ENCODE data around the gene RXFP2. TPM values are rescaled to one million over a fixed set of nuclear protein-coding genes. Genes with fewer than 3 reads are reported as not detected.

Gene RXFP2
- total RNA-seq, 2 donors from 2014 or later, result not detected

- Histone ChIP-seq H3K27me3 (no peaks in the 10 kb centered on the region), H3K4me1 (no peaks in the 10 kb centered on the region), H3K9me3 (no peaks in the 10 kb centered on the region), H3K4me3 (no peak overlapping the region), H3K36me3 (no peaks in the 10 kb centered on the region), H3K27ac (no peak overlapping the region)
- DNase-seq (ENCODE audit: low spot score), result no peak
- TF ChIP-seq, protein P1, sequence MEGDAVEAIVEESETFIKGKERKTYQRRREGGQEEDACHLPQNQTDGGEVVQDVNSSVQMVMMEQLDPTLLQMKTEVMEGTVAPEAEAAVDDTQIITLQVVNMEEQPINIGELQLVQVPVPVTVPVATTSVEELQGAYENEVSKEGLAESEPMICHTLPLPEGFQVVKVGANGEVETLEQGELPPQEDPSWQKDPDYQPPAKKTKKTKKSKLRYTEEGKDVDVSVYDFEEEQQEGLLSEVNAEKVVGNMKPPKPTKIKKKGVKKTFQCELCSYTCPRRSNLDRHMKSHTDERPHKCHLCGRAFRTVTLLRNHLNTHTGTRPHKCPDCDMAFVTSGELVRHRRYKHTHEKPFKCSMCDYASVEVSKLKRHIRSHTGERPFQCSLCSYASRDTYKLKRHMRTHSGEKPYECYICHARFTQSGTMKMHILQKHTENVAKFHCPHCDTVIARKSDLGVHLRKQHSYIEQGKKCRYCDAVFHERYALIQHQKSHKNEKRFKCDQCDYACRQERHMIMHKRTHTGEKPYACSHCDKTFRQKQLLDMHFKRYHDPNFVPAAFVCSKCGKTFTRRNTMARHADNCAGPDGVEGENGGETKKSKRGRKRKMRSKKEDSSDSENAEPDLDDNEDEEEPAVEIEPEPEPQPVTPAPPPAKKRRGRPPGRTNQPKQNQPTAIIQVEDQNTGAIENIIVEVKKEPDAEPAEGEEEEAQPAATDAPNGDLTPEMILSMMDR (IDR thresholded peaks at IDR 0.05), result no peak
These were observed 17.0 kb downstream of the RXFP2 start for GRCh38 chr13:31756346-31756745.

DNA sequence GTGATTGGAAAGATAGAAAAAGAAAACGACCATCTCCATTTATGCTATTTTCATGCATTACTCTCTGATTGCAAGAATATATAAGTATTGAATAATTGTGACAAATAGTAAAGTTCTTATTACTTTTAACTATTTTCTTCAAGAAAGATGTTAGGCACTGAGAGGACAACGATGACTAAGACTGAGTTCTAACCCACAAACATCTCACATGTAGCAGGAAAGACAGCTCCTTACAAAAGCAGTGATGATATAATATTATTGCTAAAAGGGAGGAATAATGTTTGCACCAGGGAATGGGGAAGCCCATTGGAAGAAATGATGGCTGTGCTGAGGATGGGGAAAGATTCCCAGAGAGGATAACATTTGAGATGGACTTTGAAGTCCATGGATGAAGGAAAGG lies 22.6 kb downstream of the RXFP2 start:
- Histone ChIP-seq H3K36me3 (no peaks in the 10 kb centered on the region), H3K9me3 (no peaks in the 10 kb centered on the region), H3K27me3 (no peaks in the 10 kb centered on the region), H3K27ac (no peak overlapping the region), H3K4me3 (no peak overlapping the region), H3K4me1 (no peaks in the 10 kb centered on the region)
- TF ChIP-seq, protein P1 (IDR thresholded peaks at IDR 0.05), result no peak
- DNase-seq (ENCODE audit: low spot score), result no peak

- Histone ChIP-seq H3K9me3 (no peaks in the 10 kb centered on the region), H3K27ac (no peak overlapping the region), H3K36me3 (no peaks in the 10 kb centered on the region), H3K27me3 (no peaks in the 10 kb centered on the region), H3K4me3 (no peak overlapping the region), H3K4me1 (no peaks in the 10 kb centered on the region)
- DNase-seq (ENCODE audit: low spot score), result no peak
- TF ChIP-seq, protein P1 (IDR thresholded peaks at IDR 0.05), result no peak
These were observed 25.2 kb downstream of the RXFP2 start for GRCh38 chr13:31764556-31764955.

GRCh38 chr13:31765138-31765785 lies 25.9 kb downstream of the RXFP2 start:
- TF ChIP-seq, protein P1 (IDR thresholded peaks at IDR 0.05), result no peak
- Histone ChIP-seq H3K27ac (no peak overlapping the region), H3K4me3 (no peak overlapping the region), H3K4me1 (no peaks in the 10 kb centered on the region), H3K36me3 (no peaks in the 10 kb centered on the region), H3K9me3 (no peaks in the 10 kb centered on the region), H3K27me3 (no peaks in the 10 kb centered on the region)
- no peak for DNase-seq (ENCODE audit: low spot score)

DNA sequence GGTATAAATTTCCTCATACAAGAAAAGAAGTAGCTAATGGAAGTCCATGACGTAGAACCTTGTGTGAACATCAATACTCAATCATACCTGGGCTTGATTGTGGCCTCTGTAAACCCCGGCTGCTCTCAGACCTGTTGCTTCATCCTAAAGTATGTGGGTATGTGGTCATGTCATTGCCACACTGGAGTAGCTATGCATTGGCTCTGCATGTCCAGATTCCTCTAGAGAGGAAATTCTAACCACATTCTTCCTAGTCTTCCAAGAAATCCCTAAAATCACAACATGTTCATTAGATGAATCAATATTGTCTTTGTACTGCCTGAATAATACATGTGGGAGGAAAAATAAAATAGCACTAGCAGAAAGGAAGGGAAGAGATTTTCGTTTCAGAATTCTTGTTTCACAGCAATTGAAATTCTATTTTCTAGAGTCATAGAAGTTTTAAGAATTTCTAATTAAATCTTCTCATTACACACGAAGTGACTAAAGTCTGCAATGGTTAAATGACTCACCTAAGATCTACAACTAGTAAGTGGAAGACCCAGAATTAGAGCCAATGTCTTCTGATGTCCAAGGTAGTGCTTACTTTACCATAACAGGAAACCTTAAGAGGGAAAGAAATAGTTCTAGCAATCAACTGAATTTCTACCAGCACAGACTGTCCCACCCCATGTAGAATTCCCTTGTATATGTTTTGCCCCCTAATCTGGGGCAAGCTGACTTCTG lies 28.0 kb downstream of the RXFP2 start:
- DNase-seq (ENCODE audit: low spot score), result no peak
- Histone ChIP-seq H3K27ac (no peak overlapping the region), H3K9me3 (no peaks in the 10 kb centered on the region), H3K27me3 (no peaks in the 10 kb centered on the region), H3K4me3 (no peak overlapping the region), H3K36me3 (no peaks in the 10 kb centered on the region), H3K4me1 (no peaks in the 10 kb centered on the region)
- TF ChIP-seq, protein P1 (IDR thresholded peaks at IDR 0.05), result no peak
